KMS-11 (cell line): ENCODE results near the gene NLGN2.

ENCODE experiments used
- H2AFZ ChIP-seq: fragments of 200-600 bp; sonication (generic); 2 replicates; pipeline ENCODE4 v1.6.1; 2016; ENCODE audit warnings: antibody characterized with exemption, mixed run types, low read depth
- H3K27ac ChIP-seq: fragments of 200-600 bp; sonication (generic); 2 replicates; pipeline ENCODE4 v1.6.1; 2016; ENCODE audit warnings: mild to moderate bottlenecking, mixed run types
- H3K27me3 ChIP-seq: fragments of 200-600 bp; sonication (generic); 2 replicates; pipeline ENCODE4 v1.6.1; 2017; ENCODE audit warnings: mild to moderate bottlenecking, low read depth, mixed run types, moderate library complexity; ENCODE audit not compliant: insufficient read depth
- H3K36me3 ChIP-seq: fragments of 200-600 bp; sonication (generic); 2 replicates; pipeline ENCODE4 v1.6.1; 2017; ENCODE audit warnings: mild to moderate bottlenecking, mixed run types; ENCODE audit not compliant: insufficient read depth
- H3K4me1 ChIP-seq: fragments of 200-600 bp; sonication (generic); 2 replicates; pipeline ENCODE4 v1.6.1; 2016; ENCODE audit warnings: mild to moderate bottlenecking, low read depth, mixed run types; ENCODE audit not compliant: poor library complexity, severe bottlenecking
- H3K4me2 ChIP-seq: fragments of 200-600 bp; sonication (generic); 2 replicates; pipeline ENCODE4 v1.7.0; 2016; ENCODE audit warnings: mild to moderate bottlenecking, mixed run types
- H3K4me3 ChIP-seq: fragments of 200-600 bp; sonication (generic); IDR thresholded peaks from 2 replicates; pipeline ENCODE4 v1.6.1; 2017; ENCODE audit warnings: low read depth, low read length, mixed read lengths; ENCODE audit not compliant: insufficient read depth
- H3K79me2 ChIP-seq: fragments of 200-600 bp; sonication (generic); 2 replicates; pipeline ENCODE4 v1.6.1; 2016; ENCODE audit warnings: low read depth, mixed run types; ENCODE audit not compliant: insufficient read depth
- H3K9ac ChIP-seq: fragments of 200-600 bp; sonication (generic); 2 replicates; pipeline ENCODE4 v1.6.1; 2016; ENCODE audit warnings: mild to moderate bottlenecking, mixed run types
- H4K20me1 ChIP-seq: fragments of 200-600 bp; sonication (generic); 2 replicates; pipeline ENCODE4 v1.6.1; 2016; ENCODE audit warnings: mild to moderate bottlenecking, mixed run types; ENCODE audit not compliant: insufficient read depth
- TF ChIP-seq, protein P1 (sequence below): fragments of 200-600 bp; sonication (generic); conservative IDR thresholded peaks from 2 replicates; pipeline ENCODE4 v1.6.1; 2017; ENCODE audit warnings: low read depth, mild to moderate bottlenecking, antibody characterized with exemption, low read length, moderate library complexity, mixed read lengths

NLGN2 gene

DNA sequence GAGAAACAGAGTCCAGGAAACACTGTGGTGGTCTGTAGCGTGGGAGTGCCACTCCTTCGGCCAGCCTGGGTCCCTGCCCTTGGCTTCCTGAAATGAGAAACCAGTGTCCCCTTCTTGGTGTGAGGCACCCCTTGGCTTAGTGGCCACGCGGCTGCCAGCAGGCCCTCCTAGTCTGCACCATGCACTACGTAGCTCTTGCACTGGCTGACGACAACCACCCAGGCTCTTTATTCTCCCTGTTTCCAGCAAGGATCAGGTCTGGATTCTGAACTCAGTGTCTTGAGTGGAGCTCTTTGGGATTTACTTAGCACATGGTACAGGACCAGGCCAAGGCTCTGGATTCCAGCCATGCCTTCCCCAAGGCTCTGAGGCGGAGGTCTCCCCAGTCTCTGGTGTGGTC, 19.9 kb downstream of the NLGN2 start:
- Histone ChIP-seq H3K36me3 (no peaks in the 10 kb centered on the region), H3K9ac (no peak overlapping the region), H3K4me2 (no peak overlapping the region), H3K27ac (no peak overlapping the region), H3K4me3 (no peak overlapping the region), H3K27me3 (no peaks in the 10 kb centered on the region), H4K20me1 (no peaks in the 10 kb centered on the region), H2AFZ (no peak overlapping the region), H3K79me2 (no peaks in the 10 kb centered on the region), H3K4me1 (no peaks in the 10 kb centered on the region)
- TF ChIP-seq, protein P1, sequence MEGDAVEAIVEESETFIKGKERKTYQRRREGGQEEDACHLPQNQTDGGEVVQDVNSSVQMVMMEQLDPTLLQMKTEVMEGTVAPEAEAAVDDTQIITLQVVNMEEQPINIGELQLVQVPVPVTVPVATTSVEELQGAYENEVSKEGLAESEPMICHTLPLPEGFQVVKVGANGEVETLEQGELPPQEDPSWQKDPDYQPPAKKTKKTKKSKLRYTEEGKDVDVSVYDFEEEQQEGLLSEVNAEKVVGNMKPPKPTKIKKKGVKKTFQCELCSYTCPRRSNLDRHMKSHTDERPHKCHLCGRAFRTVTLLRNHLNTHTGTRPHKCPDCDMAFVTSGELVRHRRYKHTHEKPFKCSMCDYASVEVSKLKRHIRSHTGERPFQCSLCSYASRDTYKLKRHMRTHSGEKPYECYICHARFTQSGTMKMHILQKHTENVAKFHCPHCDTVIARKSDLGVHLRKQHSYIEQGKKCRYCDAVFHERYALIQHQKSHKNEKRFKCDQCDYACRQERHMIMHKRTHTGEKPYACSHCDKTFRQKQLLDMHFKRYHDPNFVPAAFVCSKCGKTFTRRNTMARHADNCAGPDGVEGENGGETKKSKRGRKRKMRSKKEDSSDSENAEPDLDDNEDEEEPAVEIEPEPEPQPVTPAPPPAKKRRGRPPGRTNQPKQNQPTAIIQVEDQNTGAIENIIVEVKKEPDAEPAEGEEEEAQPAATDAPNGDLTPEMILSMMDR: no peak

DNA sequence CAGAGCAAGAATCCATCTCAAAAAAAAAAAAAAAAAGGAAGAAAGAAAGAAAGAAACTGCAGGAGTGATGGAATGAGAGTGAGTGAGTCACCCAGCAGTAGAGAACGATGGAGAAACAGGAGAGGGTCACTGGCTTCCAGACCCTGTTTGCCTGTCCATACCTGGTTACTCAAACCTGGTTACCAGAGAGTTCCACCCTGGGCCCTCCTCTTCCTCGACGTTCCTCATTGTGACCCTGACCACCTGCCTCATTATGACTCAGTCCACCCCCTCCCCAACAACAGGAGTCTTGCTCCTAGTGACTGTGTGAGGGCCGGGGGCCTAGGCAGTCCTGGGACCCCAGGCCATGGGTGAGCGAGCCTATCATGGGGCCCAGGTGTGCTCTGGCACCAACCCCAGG, 20.9 kb downstream of the NLGN2 start, which contains the start of gene SPEM3:
SPEM3 (plus strand) TSS at position 301 of the 400 bp plus-strand sequence; CDS start at position 347, 46 bp downstream.
- Histone ChIP-seq H3K27ac (no peak within 1 kb of the TSS), H2AFZ (no peak within 1 kb of the TSS), H3K79me2 (no peaks in the 10 kb centered on the region), H3K4me2 (no peak within 1 kb of the TSS), H3K27me3 (no peaks in the 10 kb centered on the region), H3K9ac (no peak within 1 kb of the TSS), H3K36me3 (no peaks in the 10 kb centered on the region), H4K20me1 (no peaks in the 10 kb centered on the region), H3K4me1 (no peaks in the 10 kb centered on the region), H3K4me3 (no peak within 1 kb of the TSS)
- TF ChIP-seq, protein P1: no peak

DNA sequence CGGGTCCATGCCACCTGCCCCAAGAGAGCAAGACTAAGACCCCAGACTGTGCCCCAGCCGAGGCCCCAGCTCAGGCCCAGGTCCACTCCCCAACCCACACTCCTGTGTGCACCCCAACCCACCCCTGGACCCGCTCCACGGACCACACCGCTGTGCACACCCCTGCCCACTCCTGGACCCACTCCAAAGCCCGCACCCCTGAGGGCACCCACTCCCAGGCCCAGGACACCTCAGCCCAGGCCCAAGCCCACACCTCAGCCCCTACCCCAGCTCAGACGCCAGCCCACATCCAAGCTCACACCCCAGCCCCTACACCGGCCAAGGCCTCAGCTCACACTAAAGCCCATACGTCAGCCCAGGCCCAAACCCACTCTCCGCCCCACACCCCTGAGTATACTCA, 22.1 kb downstream of the NLGN2 start:
- H3K4me2 ChIP-seq: no peak overlapping the region
- no peaks in the 10 kb centered on the region for H3K79me2 ChIP-seq
- no peak overlapping the region for H3K4me3 ChIP-seq
- TF ChIP-seq, protein P1: no peak
- H3K27ac ChIP-seq: no peak overlapping the region
- H3K9ac ChIP-seq: no peak overlapping the region
- H2AFZ ChIP-seq: no peak overlapping the region
- H3K4me1 ChIP-seq: no peaks in the 10 kb centered on the region
- no peaks in the 10 kb centered on the region for H3K27me3 ChIP-seq
- no peaks in the 10 kb centered on the region for H3K36me3 ChIP-seq
- no peaks in the 10 kb centered on the region for H4K20me1 ChIP-seq

- H3K27me3 ChIP-seq: no peaks in the 10 kb centered on the region
- no peak overlapping the region for H3K9ac ChIP-seq
- no peak overlapping the region for H3K4me3 ChIP-seq
- no peaks in the 10 kb centered on the region for H3K36me3 ChIP-seq
- H3K27ac ChIP-seq: no peak overlapping the region
- no peaks in the 10 kb centered on the region for H4K20me1 ChIP-seq
- H3K4me2 ChIP-seq: no peak overlapping the region
- H2AFZ ChIP-seq: no peak overlapping the region
- H3K4me1 ChIP-seq: no peaks in the 10 kb centered on the region
- H3K79me2 ChIP-seq: no peaks in the 10 kb centered on the region
- TF ChIP-seq, protein P1: no peak
Observed at GRCh38 chr17:7431231-7431630, 23.6 kb downstream of the NLGN2 start.

DNA sequence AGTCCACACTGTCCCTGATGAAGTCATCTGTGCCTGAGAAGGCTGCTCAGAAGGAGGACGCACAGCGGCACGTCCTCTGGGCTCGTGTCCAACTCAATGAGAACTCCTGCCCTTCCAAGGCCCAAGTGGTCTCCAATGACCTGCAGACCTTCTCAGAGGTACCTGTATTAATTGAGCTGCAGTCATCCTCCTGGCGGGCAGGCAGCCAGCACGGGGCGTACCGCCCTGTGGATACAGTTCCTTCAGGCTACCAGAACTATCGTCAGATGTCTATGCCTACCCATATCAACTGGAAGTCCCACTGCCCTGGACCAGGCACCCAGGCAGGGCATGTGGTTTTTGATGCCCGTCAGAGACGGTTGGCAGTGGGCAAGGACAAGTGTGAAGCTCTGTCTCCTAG, 24.7 kb downstream of the NLGN2 start:
- H3K79me2 ChIP-seq: no peaks in the 10 kb centered on the region
- H3K4me3 ChIP-seq: no peak overlapping the region
- no peak overlapping the region for H3K4me2 ChIP-seq
- no peaks in the 10 kb centered on the region for H4K20me1 ChIP-seq
- no peak overlapping the region for H2AFZ ChIP-seq
- H3K9ac ChIP-seq: no peak overlapping the region
- H3K27me3 ChIP-seq: no peaks in the 10 kb centered on the region
- H3K36me3 ChIP-seq: no peaks in the 10 kb centered on the region
- no peaks in the 10 kb centered on the region for H3K4me1 ChIP-seq
- TF ChIP-seq, protein P1: no peak
- H3K27ac ChIP-seq: no peak overlapping the region
